RWPE2 (cell line): ENCODE data around the gene CFAP77.

ENCODE experiments used
- ATAC-seq: fragments of 200-7000 bp; cut with Tn5 transposase; 3 replicates; pipeline ENCODE4 v1.9.1; 2021; ENCODE audit warnings: low read depth
- DNase-seq: peaks from one replicate; pipeline ENCODE4 v3.0.0-alpha.2; 2020; ENCODE audit warnings: low spot score
- H3K27ac ChIP-seq: fragments of 450-650 bp; 2 replicates; pipeline ENCODE4 v1.5.1; 2017; ENCODE audit warnings: mild to moderate bottlenecking; ENCODE audit not compliant: poor library complexity, severe bottlenecking
- H3K27me3 ChIP-seq: fragments of 250-450 bp; sonication (Bioruptor Pico); 2 replicates; pipeline ENCODE4 v1.5.1; 2021; ENCODE audit warnings: mild to moderate bottlenecking, moderate library complexity; ENCODE audit not compliant: insufficient read depth, poor library complexity, severe bottlenecking
- H3K36me3 ChIP-seq: fragments of 250-450 bp; sonication (Bioruptor Pico); 2 replicates; pipeline ENCODE4 v1.5.1; 2020; ENCODE audit warnings: low read depth, mild to moderate bottlenecking, moderate library complexity
- H3K4me1 ChIP-seq: fragments of 250-450 bp; sonication (Bioruptor Pico); 2 replicates; pipeline ENCODE4 v1.5.1; 2021; ENCODE audit warnings: mild to moderate bottlenecking, moderate library complexity; ENCODE audit not compliant: insufficient read depth, poor library complexity, severe bottlenecking
- H3K4me3 ChIP-seq: fragments of 250-450 bp; sonication (Bioruptor Pico); 2 replicates; pipeline ENCODE4 v1.5.1; 2021; ENCODE audit warnings: mild to moderate bottlenecking, moderate library complexity; ENCODE audit not compliant: severe bottlenecking
- H3K9me3 ChIP-seq: fragments of 250-450 bp; sonication (Bioruptor Pico); 2 replicates; pipeline ENCODE4 v1.5.1; 2021; ENCODE audit warnings: mild to moderate bottlenecking, moderate library complexity; ENCODE audit not compliant: severe bottlenecking
- TF ChIP-seq, protein P1 (sequence below): fragments of 450-650 bp; IDR thresholded peaks from one replicate; pipeline ENCODE4 v1.5.1; 2017; ENCODE audit warnings: mild to moderate bottlenecking, moderate library complexity; ENCODE audit not compliant: poor library complexity, severe bottlenecking

The CFAP77 gene

DNA sequence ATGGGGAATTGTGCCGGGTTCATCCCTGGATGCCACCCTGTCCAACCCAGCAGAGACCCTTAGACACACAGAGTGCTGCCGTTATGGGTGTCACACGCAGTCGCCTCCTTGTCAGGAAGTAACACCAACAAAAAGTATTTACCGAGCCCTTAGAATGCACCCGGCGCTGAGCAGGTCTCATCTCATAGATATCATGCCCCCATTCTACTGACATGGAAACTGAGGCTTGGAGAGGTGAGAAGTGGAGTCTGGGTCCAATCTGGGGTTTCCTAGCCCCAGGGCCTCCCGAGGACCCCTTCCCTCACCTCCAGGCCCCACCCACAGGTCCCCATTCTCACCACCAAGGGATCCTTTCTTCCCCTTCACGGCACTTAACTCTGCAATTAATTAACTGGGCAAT lies 135.6 kb downstream of the CFAP77 start:
- ATAC-seq (no peak), DNase-seq (no peak)
- H3K27me3 ChIP-seq, result no peaks in the 10 kb centered on the region
- TF ChIP-seq, protein P1, sequence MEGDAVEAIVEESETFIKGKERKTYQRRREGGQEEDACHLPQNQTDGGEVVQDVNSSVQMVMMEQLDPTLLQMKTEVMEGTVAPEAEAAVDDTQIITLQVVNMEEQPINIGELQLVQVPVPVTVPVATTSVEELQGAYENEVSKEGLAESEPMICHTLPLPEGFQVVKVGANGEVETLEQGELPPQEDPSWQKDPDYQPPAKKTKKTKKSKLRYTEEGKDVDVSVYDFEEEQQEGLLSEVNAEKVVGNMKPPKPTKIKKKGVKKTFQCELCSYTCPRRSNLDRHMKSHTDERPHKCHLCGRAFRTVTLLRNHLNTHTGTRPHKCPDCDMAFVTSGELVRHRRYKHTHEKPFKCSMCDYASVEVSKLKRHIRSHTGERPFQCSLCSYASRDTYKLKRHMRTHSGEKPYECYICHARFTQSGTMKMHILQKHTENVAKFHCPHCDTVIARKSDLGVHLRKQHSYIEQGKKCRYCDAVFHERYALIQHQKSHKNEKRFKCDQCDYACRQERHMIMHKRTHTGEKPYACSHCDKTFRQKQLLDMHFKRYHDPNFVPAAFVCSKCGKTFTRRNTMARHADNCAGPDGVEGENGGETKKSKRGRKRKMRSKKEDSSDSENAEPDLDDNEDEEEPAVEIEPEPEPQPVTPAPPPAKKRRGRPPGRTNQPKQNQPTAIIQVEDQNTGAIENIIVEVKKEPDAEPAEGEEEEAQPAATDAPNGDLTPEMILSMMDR, result no peak
- H3K9me3 ChIP-seq, result no peaks in the 10 kb centered on the region
- no peak overlapping the region for H3K4me3 ChIP-seq
- H3K4me1 ChIP-seq, result no peaks in the 10 kb centered on the region
- no peak overlapping the region for H3K27ac ChIP-seq
- H3K36me3 ChIP-seq, result no peaks in the 10 kb centered on the region

DNA sequence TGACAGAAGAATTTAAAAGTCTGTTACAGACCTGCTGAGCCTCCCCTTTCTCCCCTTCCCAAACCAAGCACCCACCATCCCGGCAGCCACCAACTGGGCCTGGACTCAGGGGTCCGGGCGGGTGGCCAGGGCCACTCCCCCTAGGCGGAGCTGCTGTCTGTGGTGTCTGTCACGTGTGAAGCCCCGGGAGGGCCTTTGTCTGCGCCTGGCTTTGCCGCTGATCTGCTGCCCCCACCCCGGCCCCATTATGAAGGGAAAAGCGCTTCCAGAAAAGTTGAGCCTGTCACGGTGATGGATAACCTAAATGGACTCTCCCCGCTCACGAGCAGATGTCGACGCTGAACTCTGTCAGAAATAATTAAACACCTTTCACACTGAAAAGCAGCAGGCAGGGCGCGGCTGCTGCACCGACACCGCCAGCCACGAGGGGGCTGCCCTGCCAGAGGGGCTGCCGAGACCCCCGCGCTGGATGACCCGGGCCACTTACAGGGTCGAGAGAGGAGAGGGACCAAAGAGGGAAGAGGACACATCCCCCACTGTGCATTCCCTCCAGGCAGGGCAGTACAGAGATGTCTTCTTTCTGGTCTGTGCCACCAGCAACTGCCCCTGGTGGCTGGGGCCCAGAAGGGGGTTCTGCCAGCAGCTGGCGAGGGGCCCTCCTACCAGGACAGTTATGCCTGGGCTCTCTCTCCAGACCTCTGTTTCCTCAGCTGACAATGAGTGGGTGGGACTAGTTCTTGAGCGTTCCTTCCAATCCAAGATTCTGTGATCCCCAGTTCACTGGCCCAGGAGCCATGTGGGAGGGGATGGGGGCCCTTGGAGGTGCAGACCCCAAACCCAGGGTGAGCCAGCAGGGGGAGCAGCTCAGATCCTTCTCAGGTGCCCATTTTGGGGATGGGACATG lies 136.4 kb downstream of the CFAP77 start:
- no peaks in the 10 kb centered on the region for H3K4me1 ChIP-seq
- TF ChIP-seq, protein P1, result peak; percentile 21
- no peaks in the 10 kb centered on the region for H3K36me3 ChIP-seq
- H3K4me3 ChIP-seq, result no peak overlapping the region
- no peaks in the 10 kb centered on the region for H3K27me3 ChIP-seq
- no peaks in the 10 kb centered on the region for H3K9me3 ChIP-seq
- H3K27ac ChIP-seq, result no peak overlapping the region
- DNase-seq, result no peak
- no peak; the same call in 2 of the 3 replicates for ATAC-seq

DNA sequence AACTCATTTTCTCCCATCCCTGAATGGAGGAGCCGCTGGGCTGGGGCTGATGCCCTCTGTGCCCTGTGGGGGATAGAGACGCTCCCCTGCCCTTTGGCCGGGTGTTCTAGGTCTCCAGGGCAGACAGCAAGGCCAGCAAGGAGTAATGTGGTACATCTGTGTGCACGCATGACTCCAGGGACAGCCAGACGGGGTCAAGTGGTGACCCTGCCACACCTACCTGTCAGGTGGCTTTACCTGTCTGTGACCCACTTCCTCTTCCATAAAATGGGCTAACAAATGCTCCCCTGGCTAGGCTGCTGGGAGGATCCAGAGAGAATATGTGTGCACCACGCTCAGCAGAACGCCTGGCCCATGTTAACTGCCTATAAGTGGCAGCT lies 137.0 kb downstream of the CFAP77 start:
- TF ChIP-seq, protein P1, result no peak
- H3K4me1 ChIP-seq, result no peaks in the 10 kb centered on the region
- DNase-seq (no peak), ATAC-seq (no peak)
- no peaks in the 10 kb centered on the region for H3K9me3 ChIP-seq
- no peak overlapping the region for H3K4me3 ChIP-seq
- H3K27ac ChIP-seq, result no peak overlapping the region
- H3K36me3 ChIP-seq, result no peaks in the 10 kb centered on the region
- no peaks in the 10 kb centered on the region for H3K27me3 ChIP-seq

DNA sequence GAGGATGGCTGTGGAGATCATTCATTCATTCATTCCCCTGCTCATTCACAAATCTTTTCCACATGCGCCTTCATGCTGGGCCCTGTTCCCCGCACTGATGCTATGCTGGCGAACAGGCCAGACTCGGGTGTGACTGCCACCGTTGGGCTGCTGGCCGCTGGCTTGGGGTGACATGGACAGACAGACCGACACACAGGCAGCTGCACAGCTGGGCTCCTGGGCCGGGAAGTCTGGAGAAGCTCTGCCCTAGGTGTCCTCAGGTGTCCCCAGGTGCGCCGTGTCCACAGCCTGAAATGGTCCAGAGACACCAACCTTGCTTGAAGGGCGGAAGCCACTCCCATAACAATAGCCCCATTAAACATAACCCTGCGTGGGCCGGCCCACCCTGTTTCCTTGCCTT lies 137.4 kb downstream of the CFAP77 start:
- H3K27ac ChIP-seq, result no peak overlapping the region
- no peaks in the 10 kb centered on the region for H3K27me3 ChIP-seq

More for the DNA sequence above, 137.4 kb downstream of the CFAP77 start:
- no peaks in the 10 kb centered on the region for H3K4me1 ChIP-seq
- TF ChIP-seq, protein P1, result no peak
- DNase-seq (no peak), ATAC-seq (no peak)
- H3K4me3 ChIP-seq, result no peak overlapping the region
- H3K36me3 ChIP-seq, result no peaks in the 10 kb centered on the region
- no peaks in the 10 kb centered on the region for H3K9me3 ChIP-seq
